Spleen (tissue), 11 donors: ENCODE measurements around the gene OMP. TPM values are rescaled to one million over a fixed set of nuclear protein-coding genes. Genes with fewer than 3 reads are reported as not detected.

Source experiments
- DNase-seq: peaks from one replicate; pipeline ENCODE4 v3.0.0-alpha.2; 2020
- H3K27ac ChIP-seq, 8 donors: fragments of 200-600 bp; sonication (generic) in 7 of 8; 1 replicate in 4 of 8; 2 replicates in 4 of 8; pipeline versions ENCODE4 v1.5.0 to v1.8.0; 2016 to 2021; ENCODE audit warnings: inconsistent platforms in 4 of 8, mild to moderate bottlenecking in 4 of 8, moderate library complexity in 1 of 8
- H3K27me3 ChIP-seq, 7 donors: fragments of 200-600 bp; sonication (generic) in 6 of 7; replicated peaks in 1 of 7; 1 replicate in 4 of 7; 2 replicates in 3 of 7; pipeline versions ENCODE4 v1.5.0 to v1.8.0; 2016 to 2021; ENCODE audit warnings: inconsistent platforms in 3 of 7, mild to moderate bottlenecking in 1 of 7
- H3K36me3 ChIP-seq, 6 donors: fragments of 200-600 bp; sonication (generic) in 5 of 6; 1 replicate in 4 of 6; 2 replicates in 2 of 6; pipeline versions ENCODE4 v1.5.0 to v1.8.0; 2016 to 2021; ENCODE audit warnings: inconsistent platforms in 2 of 6
- H3K4me1 ChIP-seq, 6 donors: fragments of 200-600 bp; sonication (generic) in 5 of 6; 1 replicate in 3 of 6; 2 replicates in 3 of 6; pipeline versions ENCODE4 v1.5.0 to v1.8.0; 2016 to 2021; ENCODE audit warnings: inconsistent platforms in 3 of 6
- H3K4me3 ChIP-seq, 8 donors: fragments of 200-600 bp; sonication (generic) in 7 of 8; 1 replicate in 4 of 8; 2 replicates in 4 of 8; pipeline versions ENCODE4 v1.5.0 to v1.8.0; 2016 to 2021; ENCODE audit warnings: inconsistent platforms in 4 of 8, mild to moderate bottlenecking in 4 of 8, moderate library complexity in 2 of 8
- H3K9me3 ChIP-seq, 8 donors: fragments of 200-600 bp; sonication (generic) in 7 of 8; 1 replicate in 4 of 8; 2 replicates in 4 of 8; pipeline versions ENCODE4 v1.5.0 to v1.8.0; 2016 to 2021; ENCODE audit warnings: inconsistent platforms in 4 of 8
- CTCF ChIP-seq, 11 experiments: fragments of 200-600 bp in 7 of 11; fragments of 450-650 bp in 4 of 11; sonication (generic) in 4 of 11; IDR thresholded peaks in 8 of 11; conservative IDR thresholded peaks in 3 of 11; 1 replicate in 7 of 11; 2 replicates in 4 of 11; pipeline versions ENCODE4 v1.4.0 to v1.8.0; 2016 to 2021; ENCODE audit warnings: antibody characterized with exemption in 11 of 11, inconsistent platforms in 4 of 11, mild to moderate bottlenecking in 1 of 11
- POLR2A ChIP-seq, 3 donors: fragments of 450-650 bp; IDR thresholded peaks; one replicate each; pipeline ENCODE4 v1.5.1; 2017; ENCODE audit warnings: antibody characterized with exemption in 3 of 3, mild to moderate bottlenecking in 1 of 3
- POLR2AphosphoS5 ChIP-seq, 3 donors: sonication (generic); formaldehyde crosslinking; IDR thresholded peaks; one replicate each; pipeline ENCODE4 v1.5.1; 2017; ENCODE audit warnings: antibody characterized with exemption in 3 of 3
- WGBS, 5 donors: extraction: QIAGEN DNeasy Blood & Tissue Kit in 3 of 5; methylation state at CpG; one replicate each; pipeline versions ENCODE4 v1.1.5 to v1.1.7; 2013 to 2018; 5-methylcytosine and 5-hydroxymethylcytosine counted together
- intact Hi-C: fragments of 100-400 bp; cut with DNase I; formaldehyde crosslinking; loops from one replicate; pipeline ENCODE4 v1.15.0; 2023; ENCODE audit warnings: low total_unique reads
- polyA plus RNA-seq, 3 donors: library from polyadenylated mRNA; stranded (reverse); fragments of 200-250 nt; gene quantifications; one replicate each; pipeline ENCODE4 v1.2.1, GENCODE V29; 2013
- total RNA-seq, 7 donors: library from RNA; depleted of rRNA in 3 of 7; stranded (reverse); fragments of >200 nt in 3 of 7; fragmentation: NEBNext Ultra II Directional in 4 of 7; extraction: Animal tissue kit (Norgen Biotek cat#: 25700) in 4 of 7; gene quantifications; one replicate each; pipeline versions ENCODE4 v1.1.0 to v1.2.1, GENCODE V29; 2016 to 2021
- donor health status: healthy with polysubstance abuse.
- donor health status: DM: no; HTN: no; CAD: no; lungs with moderate emphysema.
- donor health status: DM: no; HTN: no; CAD: no.
- donor health status: Bipolar disorder and iron deficiency.
- donor health status: healthy.
- donor health status: DM: no; HTN: no; CAD: no.
- donor health status: DM: yes; HTN: yes; CAD: no.

The OMP gene
- total and polyA plus RNA-seq, 10 donors = 0.51 to 0.64 TPM; not detected in 8

DNA sequence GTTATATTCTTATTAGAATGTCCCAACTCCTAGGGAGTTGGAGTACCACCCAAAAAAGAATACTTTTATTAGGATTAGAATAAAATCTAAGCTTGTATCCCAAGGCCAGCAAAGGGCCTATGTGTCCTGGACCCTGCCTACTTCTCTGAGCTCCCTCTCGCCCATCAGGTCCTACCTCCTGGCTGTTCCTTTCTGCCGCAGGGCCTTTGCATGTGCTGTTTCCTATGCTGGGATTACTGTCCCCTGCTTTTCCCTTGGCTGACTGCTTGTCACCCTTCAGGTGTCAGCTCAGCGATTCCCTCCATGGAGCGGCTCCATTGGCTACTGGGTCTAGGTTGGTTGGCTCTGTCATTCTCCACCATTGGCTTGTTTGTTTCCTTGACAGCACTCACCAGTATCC is 38.8 kb downstream of the OMP start:
- intact Hi-C loops = no loop called here
- H3K4me3 ChIP-seq = no peak overlapping the region
- TF ChIP-seq POLR2AphosphoS5 (IDR thresholded peaks at IDR 0.05) = no peak
- TF ChIP-seq POLR2A (IDR thresholded peaks at IDR 0.05) = no peak
- TF ChIP-seq CTCF (IDR thresholded peaks at IDR 0.05 in 8 of 11, conservative IDR thresholded peaks at IDR 0.05 in 3 of 11) = no peak

GRCh38 chr11:77142091-77142975 is 39.7 kb downstream of the OMP start:
- TF ChIP-seq POLR2A (IDR thresholded peaks at IDR 0.05) = no peak
- no peak for TF ChIP-seq CTCF (IDR thresholded peaks at IDR 0.05 in 8 of 11, conservative IDR thresholded peaks at IDR 0.05 in 3 of 11)
- TF ChIP-seq POLR2AphosphoS5 (IDR thresholded peaks at IDR 0.05) = no peak
- Histone ChIP-seq H3K9me3 (no peaks in the 10 kb centered on the region), H3K4me1 (peaks cover 0 to 32% (median under 1%) of the 10 kb centered on the region in 6 donors), H3K27me3 (peaks cover 0 to 19% (median 13%) of the 10 kb centered on the region in 7 donors), H3K36me3 (no peaks in the 10 kb centered on the region), H3K27ac (no peak overlapping the region), H3K4me3 (no peak overlapping the region)
- intact Hi-C loops = no loop called here
- no peak for DNase-seq
- 78 to 91% (median 89%) methylated on average over 9 to 11 of the region's 11 CpGs for WGBS, 5 donors

More for the DNA sequence above, 38.8 kb downstream of the OMP start:
- Histone ChIP-seq H3K27me3 (peaks cover 0 to 27% (median 13%) of the 10 kb centered on the region in 7 donors), H3K27ac (no peak overlapping the region), H3K36me3 (no peaks in the 10 kb centered on the region), H3K4me1 (peaks cover 0 to 30% (median 3%) of the 10 kb centered on the region in 6 donors), H3K9me3 (no peaks in the 10 kb centered on the region)
- DNase-seq = no peak
- 94 to 99% (median 99%) methylated on average over 4 of the region's 4 CpGs for WGBS, 5 donors

GRCh38 chr11:77143405-77144020 is 40.9 kb downstream of the OMP start:
- DNase-seq = no peak
- Histone ChIP-seq H3K27ac (no peak overlapping the region), H3K27me3 (peaks cover 0 to 16% (median under 1%) of the 10 kb centered on the region in 7 donors), H3K36me3 (no peaks in the 10 kb centered on the region), H3K9me3 (no peaks in the 10 kb centered on the region), H3K4me3 (no peak overlapping the region), H3K4me1 (peaks cover 0 to 33% (median 4%) of the 10 kb centered on the region in 6 donors)
- no peak for TF ChIP-seq POLR2A (IDR thresholded peaks at IDR 0.05)
- TF ChIP-seq CTCF (IDR thresholded peaks at IDR 0.05 in 8 of 11, conservative IDR thresholded peaks at IDR 0.05 in 3 of 11) = no peak
- TF ChIP-seq POLR2AphosphoS5 (IDR thresholded peaks at IDR 0.05) = no peak
- intact Hi-C loops = no loop called here
- WGBS, 5 donors = 85 to 90% (median 88%) methylated on average over 8 of the region's 8 CpGs
